ENCODE results near the gene TOGARAM1.

The TOGARAM1 gene

GRCh38 chr14:44966601-44967336 lies 4.8 kb downstream of the TOGARAM1 start:
- no peak for DNase-seq

DNA sequence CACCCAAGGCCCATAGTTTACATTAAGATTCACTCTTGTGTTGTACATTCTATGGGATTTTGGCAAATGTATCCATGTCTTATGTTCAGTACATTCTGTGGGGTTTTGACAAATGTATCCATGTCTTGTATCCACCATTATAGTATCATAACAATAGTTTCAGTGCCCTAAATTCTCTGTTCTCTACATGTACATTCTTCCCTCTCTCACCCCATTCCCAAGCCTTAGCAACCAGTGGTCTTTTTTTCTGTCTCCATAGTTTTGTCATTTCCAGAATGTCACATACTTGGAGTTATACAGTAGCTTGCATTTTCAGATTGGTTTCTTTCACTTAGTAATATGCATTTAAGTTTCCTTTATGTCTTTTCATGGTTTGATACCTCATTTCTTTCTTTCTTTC lies 6.7 kb downstream of the TOGARAM1 start:
- no peak for DNase-seq

- no peak for DNase-seq
Measured at GRCh38 chr14:44970907-44971306, 8.9 kb downstream of the TOGARAM1 start.

DNA sequence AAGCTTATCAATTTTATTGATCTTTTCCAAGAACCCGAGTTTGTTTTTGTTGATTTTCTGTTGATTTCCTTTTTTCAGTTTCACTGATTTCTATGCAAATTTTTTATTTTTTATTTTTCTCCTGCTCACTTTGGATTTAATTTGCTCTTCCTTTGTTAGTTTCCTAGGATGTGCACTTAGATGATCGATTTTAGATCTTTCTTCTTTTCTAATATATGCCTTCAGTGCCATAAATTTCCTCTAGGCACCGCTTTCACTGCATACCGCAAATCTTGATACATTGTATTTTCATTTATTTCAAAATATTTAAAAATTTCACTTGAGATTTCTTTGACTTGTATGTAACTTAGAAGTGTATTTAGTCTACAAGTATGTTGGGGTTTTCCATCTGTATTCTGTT lies 9.5 kb downstream of the TOGARAM1 start:
- no peak for DNase-seq

- DNase-seq, result no peak
Measured at GRCh38 chr14:44979273-44979672, 17.3 kb downstream of the TOGARAM1 start.

DNA sequence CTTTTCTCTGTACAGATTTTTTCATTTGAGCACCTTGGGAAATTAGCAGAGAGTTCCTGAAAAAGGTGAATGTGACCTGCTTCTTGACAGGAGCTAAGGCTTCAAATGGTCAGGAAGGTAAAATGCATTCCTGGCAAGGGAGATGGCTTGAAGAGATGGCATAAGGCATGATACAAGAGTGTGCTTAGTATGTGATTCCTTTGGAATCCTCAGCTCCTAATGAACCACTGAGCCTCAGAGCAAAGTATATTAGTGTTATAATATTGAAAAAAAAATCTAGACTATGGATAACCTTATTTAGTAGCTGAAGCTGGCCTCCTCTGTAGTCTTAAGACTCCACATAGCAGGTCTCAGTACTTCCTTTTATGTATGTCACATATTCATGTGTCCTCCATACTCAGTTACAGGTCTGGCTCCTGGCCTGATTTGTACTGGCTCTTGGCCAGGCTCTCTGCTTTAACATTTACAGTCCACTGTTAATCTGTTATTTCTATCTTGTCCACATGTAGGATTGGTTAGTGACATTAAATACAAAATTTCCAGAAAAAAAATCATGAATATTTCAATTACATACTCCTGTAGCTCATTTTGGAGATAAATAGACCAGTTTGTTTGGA lies 17.9 kb downstream of the TOGARAM1 start:
- no peak for DNase-seq

DNA sequence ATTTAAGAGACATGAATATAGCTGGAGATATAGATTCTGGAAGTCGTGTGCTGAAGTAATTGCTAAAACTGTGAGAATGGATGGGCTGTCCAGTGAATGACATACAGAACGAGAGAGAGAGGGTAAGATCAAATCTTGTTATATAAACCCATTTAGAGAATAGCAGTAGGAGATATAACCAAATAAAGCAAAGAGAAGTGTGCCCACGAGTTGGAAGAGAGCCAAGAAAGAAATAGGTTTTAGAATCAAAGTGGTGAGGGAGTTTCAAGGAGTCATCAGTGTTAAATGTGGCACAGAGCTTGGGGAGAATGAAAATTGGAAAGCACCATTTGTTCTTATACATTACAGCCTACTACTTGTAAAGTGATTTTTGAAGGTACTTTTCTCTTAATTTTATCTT lies 19.2 kb downstream of the TOGARAM1 start:
- DNase-seq, result no peak

DNA sequence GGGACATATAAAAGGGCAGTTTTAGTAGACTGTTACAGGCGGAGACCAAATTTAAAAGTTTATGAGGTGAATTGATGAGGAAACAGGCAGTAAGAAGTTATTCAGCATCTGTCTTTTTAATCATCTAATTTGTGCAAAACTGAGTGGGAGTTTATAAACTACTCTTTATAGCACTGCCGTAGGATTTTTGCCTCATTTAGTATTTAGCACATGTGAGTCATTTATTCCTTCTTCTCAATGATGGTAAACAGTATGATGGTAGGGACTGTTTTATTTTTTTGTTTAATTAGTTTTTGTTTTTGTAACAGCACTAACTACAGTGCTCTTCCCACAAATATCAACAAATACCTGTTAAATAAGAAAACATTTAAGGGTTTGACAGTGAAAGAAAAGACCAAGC lies 20.6 kb downstream of the TOGARAM1 start:
- no peak for DNase-seq

DNA sequence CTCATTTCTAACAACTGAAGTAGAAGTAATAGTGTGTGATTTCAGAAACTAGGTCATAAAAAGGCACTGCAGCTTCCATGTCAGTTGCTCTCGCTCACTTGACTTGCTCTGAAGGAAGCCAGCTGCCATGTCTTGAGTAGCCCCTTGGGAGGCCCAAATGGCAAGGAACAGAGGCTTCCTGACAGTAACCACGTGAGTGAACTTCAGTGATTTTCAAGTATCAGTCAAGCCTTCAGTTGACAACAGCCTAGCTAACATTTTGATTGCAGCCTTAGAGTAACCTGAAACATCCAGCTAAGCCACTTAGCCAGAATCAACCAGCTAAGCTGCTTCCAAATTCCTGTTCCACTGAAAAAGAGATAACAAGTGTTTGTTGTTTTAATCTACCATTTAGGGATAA lies 26.7 kb downstream of the TOGARAM1 start:
- no peak for DNase-seq

GRCh38 chr14:44989497-44990440 lies 27.8 kb downstream of the TOGARAM1 start:
- no peak for DNase-seq

- DNase-seq, result no peak
Measured at GRCh38 chr14:44990533-44990932, 28.5 kb downstream of the TOGARAM1 start.

DNA sequence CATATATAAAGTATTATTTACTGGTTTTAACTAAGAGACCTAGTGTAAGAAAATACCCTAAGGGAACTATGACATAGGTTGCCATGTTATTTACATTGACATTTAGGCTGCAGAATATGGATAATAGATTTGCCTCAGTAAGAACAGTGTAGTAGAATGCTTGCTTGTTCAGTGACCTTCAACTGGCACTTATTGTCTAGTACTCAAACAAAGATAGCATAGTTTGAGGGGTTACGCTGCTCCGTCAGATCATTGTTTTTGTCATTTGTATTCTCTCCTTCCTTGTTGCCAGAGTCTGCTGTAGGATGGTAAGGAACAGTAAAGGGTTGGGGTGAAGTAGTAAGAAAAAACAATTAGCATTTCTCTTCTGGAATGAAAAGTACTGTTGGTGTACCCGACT lies 33.2 kb downstream of the TOGARAM1 start:
- DNase-seq, result no peak

DNA sequence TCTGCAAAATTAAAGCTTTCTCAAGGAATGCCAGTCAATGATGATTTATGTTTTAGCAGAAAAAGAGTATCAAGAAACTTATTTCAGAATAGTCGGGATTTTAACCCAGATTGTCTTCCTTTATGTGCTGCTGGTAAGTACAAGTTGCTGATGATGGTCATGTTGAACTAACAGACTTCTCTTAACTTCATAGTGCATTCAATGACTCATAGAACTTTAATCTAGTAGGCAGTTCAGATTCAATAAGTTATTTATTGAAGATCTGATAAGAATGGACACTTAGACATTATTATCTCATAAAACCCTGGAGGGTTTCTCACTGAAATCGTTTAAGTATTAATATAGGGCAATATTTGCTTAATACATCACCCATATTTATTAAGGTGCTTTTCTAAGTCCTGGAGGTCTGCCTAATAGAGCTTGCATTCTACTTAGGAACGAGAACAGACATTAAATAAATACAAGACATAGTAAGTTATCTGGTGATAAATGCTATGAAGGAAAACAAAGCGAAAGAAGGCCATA lies 33.8 kb downstream of the TOGARAM1 start:
- DNase-seq, result no peak

DNA sequence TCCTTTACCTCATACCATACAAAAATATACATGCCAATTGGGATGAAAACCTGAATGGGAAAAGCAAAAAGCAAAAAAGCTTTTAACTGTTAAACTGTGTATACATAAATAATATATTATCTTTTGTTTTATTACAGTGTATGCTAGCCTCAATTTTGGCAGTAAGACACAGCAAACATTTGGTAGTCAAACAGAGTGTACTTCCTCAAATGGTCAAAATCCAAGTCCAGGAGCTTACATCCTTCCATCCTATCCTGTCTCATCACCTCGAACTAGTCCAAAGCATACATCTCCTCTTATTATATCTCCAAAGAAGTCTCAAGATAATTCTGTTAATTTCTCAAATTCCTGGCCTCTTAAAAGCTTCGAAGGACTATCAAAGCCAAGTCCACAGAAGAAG lies 41.9 kb downstream of the TOGARAM1 start:
- DNase-seq, result no peak

- no peak for DNase-seq
Measured at GRCh38 chr14:45015133-45015532, 53.1 kb downstream of the TOGARAM1 start.

- no peak for DNase-seq
Measured at GRCh38 chr14:45028107-45028626, 66.2 kb downstream of the TOGARAM1 start.

GRCh38 chr14:45034730-45035129 lies 72.7 kb downstream of the TOGARAM1 start:
- no peak for DNase-seq

- DNase-seq, result no peak
Measured at GRCh38 chr14:45038256-45038655, 76.3 kb downstream of the TOGARAM1 start.

DNA sequence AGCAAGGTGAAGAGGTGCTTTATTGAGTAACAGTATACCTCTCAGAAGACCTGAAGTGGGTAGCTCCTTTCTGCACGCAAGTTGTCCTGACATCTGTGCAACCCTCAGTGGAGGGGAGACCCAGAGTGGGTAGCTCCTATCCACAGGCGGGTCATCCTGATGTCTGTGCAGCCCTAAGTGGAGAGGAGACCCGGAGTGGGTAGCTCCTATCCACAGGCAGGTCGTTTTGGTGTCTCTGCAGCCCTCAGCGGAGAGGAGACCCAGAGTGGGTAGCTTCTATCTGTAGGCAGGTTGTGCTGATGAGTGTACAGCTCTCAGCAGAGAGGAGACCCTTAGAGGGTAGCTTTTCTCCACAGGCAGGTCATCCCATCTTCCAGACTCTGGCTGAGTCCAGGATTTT lies 76.9 kb downstream of the TOGARAM1 start:
- DNase-seq, result no peak

- no peak for DNase-seq
Measured at GRCh38 chr14:45039390-45039789, 77.4 kb downstream of the TOGARAM1 start.

- DNase-seq, result no peak
Measured at GRCh38 chr14:45041641-45042040, 79.7 kb downstream of the TOGARAM1 start.

GRCh38 chr14:45044638-45045037 lies 82.6 kb downstream of the TOGARAM1 start:
- DNase-seq, result no peak

DNA sequence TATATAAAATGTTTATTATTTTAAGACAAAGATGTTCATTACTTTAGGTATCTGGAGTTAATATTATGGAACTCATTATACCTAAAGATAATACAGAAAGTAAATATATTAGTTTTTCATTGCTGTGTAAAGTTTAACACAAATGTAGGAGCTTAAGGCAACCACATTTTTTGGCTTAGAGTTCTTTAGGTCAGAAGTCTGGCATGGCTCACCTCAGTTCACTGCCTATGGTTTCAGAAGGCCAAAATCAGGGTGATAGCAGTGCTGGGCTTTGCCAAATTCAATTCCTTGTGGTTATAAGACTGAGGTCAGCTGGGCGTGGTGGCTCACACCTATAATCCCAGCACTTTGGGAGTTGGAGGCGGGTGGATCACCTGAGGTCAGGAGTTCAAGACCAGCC lies 86.4 kb downstream of the TOGARAM1 start:
- no peak for DNase-seq

Measured in stimulated activated naive CD4-positive, alpha-beta T cell treated with Interleukin-2 at 50 U/mL for 16 hours (primary cell).